Esophagus muscularis mucosa (tissue), 4 donors: Measurements from ENCODE around the gene AGAP1. TPM values are rescaled to one million over a fixed set of nuclear protein-coding genes. Genes with fewer than 3 reads are reported as not detected.

ENCODE experiments used
- DNase-seq: peaks from one replicate; pipeline ENCODE4 v3.0.0-alpha.2; 2017; ENCODE audit errors: extremely low spot score
- H3K27ac ChIP-seq, 4 donors: fragments of 200-600 bp; sonication (generic); replicated peaks in 1 of 4; 1 replicate in 3 of 4; 2 replicates in 1 of 4; pipeline ENCODE4 v1.5.1; 2016 to 2019; ENCODE audit warnings: mild to moderate bottlenecking in 1 of 4
- H3K27me3 ChIP-seq, 4 donors: fragments of 200-600 bp; sonication (generic); one replicate each; pipeline versions ENCODE4 v1.5.1 to v1.6.0; 2016 to 2019
- H3K36me3 ChIP-seq, 4 donors: fragments of 200-600 bp; sonication (generic); one replicate each; pipeline ENCODE4 v1.5.1; 2016 to 2019
- H3K4me1 ChIP-seq, 4 donors: fragments of 200-600 bp; sonication (generic); one replicate each; pipeline ENCODE4 v1.5.1; 2016 to 2019
- H3K4me3 ChIP-seq, 4 donors: fragments of 200-600 bp; sonication (generic); 1 replicate in 2 of 4; 2 replicates in 2 of 4; pipeline ENCODE4 v1.5.1; 2016 to 2019; ENCODE audit warnings: mild to moderate bottlenecking in 4 of 4, moderate library complexity in 1 of 4
- H3K9me3 ChIP-seq, 4 donors: fragments of 200-600 bp; sonication (generic); 1 replicate in 3 of 4; 2 replicates in 1 of 4; pipeline ENCODE4 v1.5.1; 2016 to 2019
- EP300 ChIP-seq: sonication (generic); formaldehyde crosslinking; IDR thresholded peaks from one replicate; pipeline ENCODE4 v1.6.1; 2017; ENCODE audit warnings: antibody characterized with exemption
- POLR2A ChIP-seq: fragments of 450-650 bp; IDR thresholded peaks from one replicate; pipeline ENCODE4 v1.6.1; 2017; ENCODE audit warnings: antibody characterized with exemption, moderate library complexity, mild to moderate bottlenecking, low read depth
- POLR2AphosphoS5 ChIP-seq, 2 donors: sonication (generic); formaldehyde crosslinking; IDR thresholded peaks; one replicate each; pipeline ENCODE4 v1.6.1; 2017; ENCODE audit warnings: antibody characterized with exemption in 2 of 2
- WGBS: methylation state at CpG from one replicate; pipeline ENCODE4 v1.1.5; 2018; 5-methylcytosine and 5-hydroxymethylcytosine counted together
- intact Hi-C: fragments of 100-400 bp; cut with DNase I; formaldehyde crosslinking; loops from one replicate; pipeline ENCODE4 v1.15.1; 2023
- total RNA-seq, 4 donors: library from RNA; depleted of rRNA; stranded (reverse); fragments of >200 nt; gene quantifications; one replicate each; pipeline versions ENCODE4 v1.1.0 to v1.2.1, GENCODE V29; 2016
- TF ChIP-seq, protein P1 (sequence below), 3 experiments: fragments of 200-600 bp in 2 of 3; fragments of 450-650 bp in 1 of 3; sonication (generic) in 2 of 3; IDR thresholded peaks; one replicate each; pipeline ENCODE4 v1.5.1; 2017 to 2019; ENCODE audit warnings: antibody characterized with exemption in 3 of 3, mild to moderate bottlenecking in 2 of 3, moderate library complexity in 1 of 3

AGAP1 gene
- total RNA-seq, 4 donors from 2014 or later = 37.9 to 62.4 (median 47.2) TPM

DNA sequence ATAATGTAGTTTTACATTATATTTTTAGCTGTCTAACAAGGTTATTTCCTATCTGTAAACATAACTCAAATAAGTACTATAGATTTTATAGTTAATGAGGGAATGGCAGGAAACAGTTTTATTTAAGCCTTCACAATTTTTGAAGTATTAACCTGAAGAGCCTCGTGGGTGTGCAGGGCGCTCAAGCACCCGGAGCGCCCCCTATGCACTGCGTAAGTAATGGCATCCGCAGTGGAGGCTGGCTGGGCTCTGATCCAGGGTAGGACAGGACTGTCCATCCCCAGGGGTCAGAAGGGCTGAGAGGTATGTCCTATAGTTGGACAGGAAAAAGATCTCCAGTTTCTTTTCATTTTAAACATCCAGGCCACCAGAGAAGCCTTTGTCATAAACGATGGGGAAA is 682.6 kb downstream of the AGAP1 start:
- Histone ChIP-seq H3K4me1 (peaks cover 27 to 53% (median 48%) of the 10 kb centered on the region in 4 donors), H3K27ac (no peak overlapping the region), H3K36me3 (no peaks in the 10 kb centered on the region), H3K27me3 (peaks cover 7 to 100% (median 92%) of the 10 kb centered on the region in 4 donors), H3K4me3 (no peak overlapping the region), H3K9me3 (no peaks in the 10 kb centered on the region)
- TF ChIP-seq EP300 = no peak
- TF ChIP-seq, protein P1, sequence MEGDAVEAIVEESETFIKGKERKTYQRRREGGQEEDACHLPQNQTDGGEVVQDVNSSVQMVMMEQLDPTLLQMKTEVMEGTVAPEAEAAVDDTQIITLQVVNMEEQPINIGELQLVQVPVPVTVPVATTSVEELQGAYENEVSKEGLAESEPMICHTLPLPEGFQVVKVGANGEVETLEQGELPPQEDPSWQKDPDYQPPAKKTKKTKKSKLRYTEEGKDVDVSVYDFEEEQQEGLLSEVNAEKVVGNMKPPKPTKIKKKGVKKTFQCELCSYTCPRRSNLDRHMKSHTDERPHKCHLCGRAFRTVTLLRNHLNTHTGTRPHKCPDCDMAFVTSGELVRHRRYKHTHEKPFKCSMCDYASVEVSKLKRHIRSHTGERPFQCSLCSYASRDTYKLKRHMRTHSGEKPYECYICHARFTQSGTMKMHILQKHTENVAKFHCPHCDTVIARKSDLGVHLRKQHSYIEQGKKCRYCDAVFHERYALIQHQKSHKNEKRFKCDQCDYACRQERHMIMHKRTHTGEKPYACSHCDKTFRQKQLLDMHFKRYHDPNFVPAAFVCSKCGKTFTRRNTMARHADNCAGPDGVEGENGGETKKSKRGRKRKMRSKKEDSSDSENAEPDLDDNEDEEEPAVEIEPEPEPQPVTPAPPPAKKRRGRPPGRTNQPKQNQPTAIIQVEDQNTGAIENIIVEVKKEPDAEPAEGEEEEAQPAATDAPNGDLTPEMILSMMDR (IDR thresholded peaks at IDR 0.05) = peak in 1 of 3 experiments; percentile 35
- intact Hi-C loops = loop anchor here (5.0 kb wide), 1 partner anchor 394 kb away; no protein-coding TSS in a partner anchor
- WGBS = 19% methylated on average over 7 of the region's 7 CpGs
- DNase-seq = no peak

- DNase-seq = no peak
- H3K4me1 ChIP-seq = peaks cover 22 to 48% (median 43%) of the 10 kb centered on the region in 4 donors
- H3K27me3 ChIP-seq = peaks cover 7 to 100% (median 90%) of the 10 kb centered on the region in 4 donors
- no peaks in the 10 kb centered on the region for H3K36me3 ChIP-seq
- intact Hi-C loops = loop anchor here (5.0 kb wide), 1 partner anchor 395 kb away; no protein-coding TSS in a partner anchor
- WGBS = 53% methylated on average over 11 of the region's 21 CpGs
- H3K4me3 ChIP-seq = no peak overlapping the region
- TF ChIP-seq POLR2AphosphoS5 (IDR thresholded peaks at IDR 0.05) (no peak), EP300 (no peak), POLR2A (no peak)
- TF ChIP-seq, protein P1 (IDR thresholded peaks at IDR 0.05) = no peak
- H3K27ac ChIP-seq = no peak overlapping the region
- H3K9me3 ChIP-seq = no peaks in the 10 kb centered on the region
These were observed 683.1 kb downstream of the AGAP1 start for GRCh38 chr2:236176951-236177350.

DNA sequence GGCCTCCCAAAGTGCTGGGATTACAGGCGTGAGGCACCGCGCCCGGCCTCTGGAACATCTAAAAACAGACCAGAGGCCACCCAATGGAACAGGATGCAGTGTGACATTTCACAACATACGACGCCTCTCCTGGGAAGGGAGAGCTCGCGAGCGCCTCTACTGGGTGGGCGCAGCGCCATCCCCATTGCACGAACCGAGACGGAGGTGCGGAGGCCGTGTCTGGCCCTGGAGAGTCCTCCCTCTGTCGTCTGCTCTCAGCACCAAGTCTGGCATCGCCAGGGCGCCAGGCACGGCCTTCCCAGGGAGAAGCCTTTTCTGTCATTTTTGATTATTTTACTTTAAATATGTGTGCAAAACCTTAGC is 683.7 kb downstream of the AGAP1 start:
- Histone ChIP-seq H3K9me3 (no peaks in the 10 kb centered on the region), H3K27me3 (peaks cover 7 to 98% (median 84%) of the 10 kb centered on the region in 4 donors), H3K36me3 (no peaks in the 10 kb centered on the region), H3K4me3 (peak overlapping the region in 3 of 4 donors; percentile 40 to 45 (median 45)), H3K27ac (no peak overlapping the region), H3K4me1 (peaks cover 18 to 41% (median 37%) of the 10 kb centered on the region in 4 donors)
- WGBS = 17% methylated on average over 17 of the region's 20 CpGs
- intact Hi-C loops = loop anchor here (5.0 kb wide), 1 partner anchor 395 kb away; no protein-coding TSS in a partner anchor
- no peak for TF ChIP-seq POLR2A
- TF ChIP-seq EP300 = no peak
- TF ChIP-seq, protein P1 (IDR thresholded peaks at IDR 0.05) = no peak
- no peak for TF ChIP-seq POLR2AphosphoS5 (IDR thresholded peaks at IDR 0.05)
- no peak for DNase-seq

GRCh38 chr2:236177967-236178889 is 684.4 kb downstream of the AGAP1 start:
- WGBS = 3% methylated on average over 47 of the region's 65 CpGs
- no peak for DNase-seq
- peaks cover 7 to 92% (median 77%) of the 10 kb centered on the region in 4 donors for H3K27me3 ChIP-seq

More at GRCh38 chr2:236177967-236178889, 684.4 kb downstream of the AGAP1 start:
- Histone ChIP-seq H3K27ac (no peak overlapping the region), H3K36me3 (no peaks in the 10 kb centered on the region), H3K4me1 (peaks cover 18 to 35% (median 30%) of the 10 kb centered on the region in 4 donors), H3K4me3 (peak overlapping the region; percentile 40 to 45 (median 43)), H3K9me3 (no peaks in the 10 kb centered on the region)
- TF ChIP-seq POLR2A (no peak), EP300 (no peak), POLR2AphosphoS5 (IDR thresholded peaks at IDR 0.05) (no peak)
- TF ChIP-seq, protein P1 (IDR thresholded peaks at IDR 0.05) = peak; percentile 60 to 70 (median 69)
- intact Hi-C loops = loop anchor here (5.0 kb wide), 1 partner anchor 396 kb away; no protein-coding TSS in a partner anchor
